Mucosa of stomach (tissue), 1 donor: Measurements from ENCODE around the gene SNRNP70.
"Not testable (repeated sequence)": the region's sequence is repeated elsewhere in the genome, so short reads cannot be mapped to it uniquely, and the experiment has no call there.

Experiments
- H3K27me3 ChIP-seq: one replicate; pipeline ENCODE4 v1.7.0; 2013; ENCODE audit warnings: mild to moderate bottlenecking, low read length; ENCODE audit not compliant: control insufficient read depth, insufficient read depth
- H3K36me3 ChIP-seq: one replicate; pipeline ENCODE4 v1.7.0; 2013; ENCODE audit warnings: low read length; ENCODE audit not compliant: control insufficient read depth, insufficient read depth
- H3K4me1 ChIP-seq: one replicate; pipeline ENCODE4 v1.7.0; 2013; ENCODE audit warnings: mild to moderate bottlenecking, low read length; ENCODE audit not compliant: control insufficient read depth, insufficient read depth
- H3K4me3 ChIP-seq: one replicate; pipeline ENCODE4 v1.7.0; 2013; ENCODE audit warnings: low read length
- H3K9ac ChIP-seq: one replicate; pipeline ENCODE4 v1.7.0; 2013; ENCODE audit warnings: mild to moderate bottlenecking, low read length, moderate library complexity
- H3K9me3 ChIP-seq: one replicate; pipeline ENCODE4 v1.7.0; 2013; ENCODE audit warnings: mild to moderate bottlenecking, low read length, moderate library complexity; ENCODE audit not compliant: control insufficient read depth
- donor health status: Pancreatic carcinoma.

SNRNP70 gene

GRCh38 chr19:49069026-49069425, 16.2 kb upstream of the SNRNP70 start:
- peaks cover 72% of the 10 kb centered on the region for H3K27me3 ChIP-seq

GRCh38 chr19:49070416-49070815, 14.8 kb upstream of the SNRNP70 start:
- Histone ChIP-seq H3K9me3 (no peaks in the 10 kb centered on the region), H3K9ac (no peak overlapping the region), H3K36me3 (no peaks in the 10 kb centered on the region), H3K4me1 (no peaks in the 10 kb centered on the region), H3K27me3 (peaks cover 66% of the 10 kb centered on the region), H3K4me3 (no peak overlapping the region)

More at GRCh38 chr19:49069026-49069425, 16.2 kb upstream of the SNRNP70 start:
- Histone ChIP-seq H3K9ac (no peak overlapping the region), H3K4me1 (peaks cover 6% of the 10 kb centered on the region), H3K36me3 (no peaks in the 10 kb centered on the region), H3K9me3 (no peaks in the 10 kb centered on the region), H3K4me3 (no peak overlapping the region)

- no peak overlapping the region for H3K9ac ChIP-seq
- H3K4me1 ChIP-seq, result no peaks in the 10 kb centered on the region
- no peaks in the 10 kb centered on the region for H3K9me3 ChIP-seq
- H3K4me3 ChIP-seq, result no peak overlapping the region
- no peaks in the 10 kb centered on the region for H3K36me3 ChIP-seq
- peaks cover 50% of the 10 kb centered on the region for H3K27me3 ChIP-seq
Measured at GRCh38 chr19:49071860-49072547, 13.2 kb upstream of the SNRNP70 start.

- no peak overlapping the region for H3K9ac ChIP-seq
Measured at GRCh38 chr19:49073514-49074378, 11.5 kb upstream of the SNRNP70 start.

GRCh38 chr19:49074869-49075268, 10.4 kb upstream of the SNRNP70 start:
- H3K9ac ChIP-seq, H3K4me3 ChIP-seq, H3K4me1 ChIP-seq, H3K36me3 ChIP-seq, H3K9me3 ChIP-seq: not testable (repeated sequence)
- peaks cover 35% of the 10 kb centered on the region for H3K27me3 ChIP-seq

More at GRCh38 chr19:49073514-49074378, 11.5 kb upstream of the SNRNP70 start:
- H3K36me3 ChIP-seq, result no peaks in the 10 kb centered on the region
- H3K4me1 ChIP-seq, result no peaks in the 10 kb centered on the region
- peaks cover 40% of the 10 kb centered on the region for H3K27me3 ChIP-seq
- no peaks in the 10 kb centered on the region for H3K9me3 ChIP-seq
- no peak overlapping the region for H3K4me3 ChIP-seq

- H3K4me3 ChIP-seq, result no peak overlapping the region
- H3K27me3 ChIP-seq, result no peaks in the 10 kb centered on the region
- H3K9me3 ChIP-seq, result no peaks in the 10 kb centered on the region
- H3K4me1 ChIP-seq, result no peaks in the 10 kb centered on the region
- H3K9ac ChIP-seq, result no peak overlapping the region
- H3K36me3 ChIP-seq, result no peaks in the 10 kb centered on the region
Measured at GRCh38 chr19:49080392-49080791, 4.9 kb upstream of the SNRNP70 start.

- no peaks in the 10 kb centered on the region for H3K27me3 ChIP-seq
- no peaks in the 10 kb centered on the region for H3K36me3 ChIP-seq
- H3K9ac ChIP-seq, result no peak overlapping the region
- H3K4me1 ChIP-seq, result peaks cover 3% of the 10 kb centered on the region
- no peaks in the 10 kb centered on the region for H3K9me3 ChIP-seq
- H3K4me3 ChIP-seq, result no peak overlapping the region
Measured at GRCh38 chr19:49081273-49081672, 4.0 kb upstream of the SNRNP70 start.

- Histone ChIP-seq H3K4me3 (no peak overlapping the region), H3K27me3 (no peaks in the 10 kb centered on the region), H3K4me1 (peaks cover 16% of the 10 kb centered on the region), H3K9ac (peak overlapping the region; percentile 93), H3K36me3 (peaks cover 5% of the 10 kb centered on the region), H3K9me3 (no peaks in the 10 kb centered on the region)
Measured at GRCh38 chr19:49084206-49085019, 838 bp upstream of the SNRNP70 start.

- Histone ChIP-seq H3K9me3 (no peaks in the 10 kb centered on the region), H3K27me3 (no peaks in the 10 kb centered on the region), H3K9ac (peak overlapping the region; percentile 93), H3K36me3 (peaks cover 12% of the 10 kb centered on the region), H3K4me3 (peak overlapping the region; percentile 89), H3K4me1 (peaks cover 16% of the 10 kb centered on the region)
Measured at GRCh38 chr19:49085868-49086232, 599 bp downstream of the SNRNP70 start.

GRCh38 chr19:49086296-49086695, 1.0 kb downstream of the SNRNP70 start:
- peaks cover 16% of the 10 kb centered on the region for H3K4me1 ChIP-seq
- peak overlapping the region; percentile 89 for H3K4me3 ChIP-seq
- H3K9me3 ChIP-seq, result no peaks in the 10 kb centered on the region
- H3K36me3 ChIP-seq, result peaks cover 12% of the 10 kb centered on the region
- H3K27me3 ChIP-seq, result no peaks in the 10 kb centered on the region
- H3K9ac ChIP-seq, result peak overlapping the region; percentile 93

- peaks cover 12% of the 10 kb centered on the region for H3K36me3 ChIP-seq
- no peaks in the 10 kb centered on the region for H3K27me3 ChIP-seq
Measured at GRCh38 chr19:49091391-49092038, 6.3 kb downstream of the SNRNP70 start.

More at GRCh38 chr19:49091391-49092038, 6.3 kb downstream of the SNRNP70 start:
- peaks cover 10% of the 10 kb centered on the region for H3K4me1 ChIP-seq
- H3K4me3 ChIP-seq, result no peak overlapping the region
- no peaks in the 10 kb centered on the region for H3K9me3 ChIP-seq
- no peak overlapping the region for H3K9ac ChIP-seq
